GM18858 (cell line): ENCODE measurements around the gene TTF1.

Experiments used
- ATAC-seq: cut with Tn5 transposase; IDR thresholded peaks from one replicate; pipeline ENCODE4 v1.9.1; 2021; ENCODE audit not compliant: unreplicated experiment

Gene TTF1

GRCh38 chr9:132406554-132407122 is at the start of gene TTF1:
Gene TTF1, minus strand, starts transcription at chr9:132406840. Its CDS starts 4,019 bp downstream, at chr9:132402821.
- ATAC-seq, result peak; percentile 77

- ATAC-seq, result no peak
Measured at GRCh38 chr9:132456241-132456640, 49.6 kb upstream of the TTF1 start.

GRCh38 chr9:132451276-132451675 is 44.6 kb upstream of the TTF1 start:
- no peak for ATAC-seq

- no peak for ATAC-seq
Measured at GRCh38 chr9:132447902-132448301, 41.3 kb upstream of the TTF1 start.

GRCh38 chr9:132447346-132447745 is 40.7 kb upstream of the TTF1 start:
- ATAC-seq, result no peak

GRCh38 chr9:132446887-132447286 is 40.2 kb upstream of the TTF1 start:
- ATAC-seq, result no peak

- ATAC-seq, result no peak
Measured at GRCh38 chr9:132443951-132444607, 37.4 kb upstream of the TTF1 start.

- ATAC-seq, result no peak
Measured at GRCh38 chr9:132441404-132441803, 34.8 kb upstream of the TTF1 start.

GRCh38 chr9:132440735-132441134 is 34.1 kb upstream of the TTF1 start:
- ATAC-seq, result no peak

- no peak for ATAC-seq
Measured at GRCh38 chr9:132439153-132439552, 32.5 kb upstream of the TTF1 start.

GRCh38 chr9:132434881-132435280 is 28.2 kb upstream of the TTF1 start:
- ATAC-seq, result no peak

- no peak for ATAC-seq
Measured at GRCh38 chr9:132430998-132431397, 24.4 kb upstream of the TTF1 start.

GRCh38 chr9:132426639-132427414 is 20.2 kb upstream of the TTF1 start:
- ATAC-seq, result no peak

GRCh38 chr9:132425675-132426062 is 19.0 kb upstream of the TTF1 start:
- ATAC-seq, result no peak

- no peak for ATAC-seq
Measured at GRCh38 chr9:132424857-132425674, 18.4 kb upstream of the TTF1 start.

GRCh38 chr9:132423503-132423902 is 16.9 kb upstream of the TTF1 start:
- ATAC-seq, result no peak

GRCh38 chr9:132422574-132422973 is 15.9 kb upstream of the TTF1 start:
- no peak for ATAC-seq

- no peak for ATAC-seq
Measured at GRCh38 chr9:132418726-132419363, 12.2 kb upstream of the TTF1 start.

GRCh38 chr9:132415181-132415580 is 8.5 kb upstream of the TTF1 start:
- no peak for ATAC-seq

GRCh38 chr9:132414731-132415130 is 8.1 kb upstream of the TTF1 start:
- no peak for ATAC-seq

- no peak for ATAC-seq
Measured at GRCh38 chr9:132413926-132414325, 7.3 kb upstream of the TTF1 start.
